ENCODE results near the gene UQCC5. TPM values are rescaled to one million over a fixed set of nuclear protein-coding genes. Genes with fewer than 3 reads are reported as not detected.

Gene UQCC5
- polyA plus RNA-seq, 1 donor from 2014 or later = 23.7 TPM

GRCh38 chr3:52554026-52554755 is 17.8 kb downstream of the UQCC5 start:
- H3K9me3 Mint-ChIP-seq = no peaks in the 10 kb centered on the region
- no peaks in the 10 kb centered on the region for H3K4me1 Mint-ChIP-seq
- no peaks in the 10 kb centered on the region for H3K36me3 Mint-ChIP-seq
- H3K27ac Mint-ChIP-seq = no peak overlapping the region
- no peak overlapping the region for H3K4me3 Mint-ChIP-seq
- no peaks in the 10 kb centered on the region for H3K27me3 Mint-ChIP-seq

DNA sequence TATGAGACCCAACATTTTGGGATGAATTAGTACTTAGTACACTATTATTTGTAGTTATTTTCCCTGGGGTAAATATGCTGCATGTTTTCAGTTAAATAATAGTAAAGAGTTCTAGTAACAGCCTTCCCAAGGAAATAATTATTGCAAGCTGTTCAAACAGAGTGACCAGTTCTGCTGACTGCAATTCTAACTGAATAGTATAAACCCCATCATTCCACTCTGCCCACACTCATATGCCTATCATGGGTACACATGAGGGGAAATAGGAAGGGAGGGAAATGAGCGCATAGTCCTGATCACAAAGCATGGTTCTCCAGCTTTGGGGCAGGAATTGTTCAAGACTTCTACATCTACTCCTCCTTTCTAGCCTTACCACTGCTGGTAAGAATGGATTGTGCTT is 18.7 kb downstream of the UQCC5 start:
- Mint-ChIP-seq H3K9me3 (no peaks in the 10 kb centered on the region), H3K4me1 (no peaks in the 10 kb centered on the region), H3K27ac (no peak overlapping the region), H3K27me3 (no peaks in the 10 kb centered on the region), H3K36me3 (peaks cover 1% of the 10 kb centered on the region), H3K4me3 (no peak overlapping the region)

- no peak overlapping the region for H3K27ac Mint-ChIP-seq
- no peaks in the 10 kb centered on the region for H3K27me3 Mint-ChIP-seq
- H3K4me3 Mint-ChIP-seq = no peak overlapping the region
- peaks cover 3% of the 10 kb centered on the region for H3K36me3 Mint-ChIP-seq
- no peaks in the 10 kb centered on the region for H3K9me3 Mint-ChIP-seq
- no peaks in the 10 kb centered on the region for H3K4me1 Mint-ChIP-seq
Measured at GRCh38 chr3:52557011-52557960, 20.9 kb downstream of the UQCC5 start.

DNA sequence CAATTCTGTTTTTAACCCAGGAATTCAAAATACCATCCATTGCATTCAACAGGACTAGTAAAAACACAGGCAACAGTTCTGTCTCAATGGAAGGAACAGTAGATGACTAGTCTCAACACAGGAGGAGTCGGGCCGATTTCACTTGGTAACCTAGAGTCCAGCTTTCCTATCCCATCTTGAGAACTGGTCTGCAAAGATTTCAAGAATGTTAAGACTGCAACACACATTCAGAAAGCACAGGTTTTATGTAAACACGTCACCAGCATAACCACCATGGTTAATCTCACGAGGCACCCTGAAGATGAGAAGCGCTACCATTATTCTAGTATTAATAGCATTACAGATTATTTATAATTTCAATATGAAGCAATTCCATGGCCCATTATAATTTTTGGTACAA is 22.0 kb downstream of the UQCC5 start:
- Mint-ChIP-seq H3K36me3 (peaks cover 5% of the 10 kb centered on the region), H3K4me1 (no peaks in the 10 kb centered on the region), H3K9me3 (no peaks in the 10 kb centered on the region), H3K27me3 (no peaks in the 10 kb centered on the region), H3K4me3 (no peak overlapping the region), H3K27ac (no peak overlapping the region)

GRCh38 chr3:52561028-52561747 is 24.8 kb downstream of the UQCC5 start:
- Mint-ChIP-seq H3K4me3 (no peak overlapping the region), H3K27me3 (no peaks in the 10 kb centered on the region), H3K27ac (peak overlapping the region in 1 of 3 donors; percentile 19)

DNA sequence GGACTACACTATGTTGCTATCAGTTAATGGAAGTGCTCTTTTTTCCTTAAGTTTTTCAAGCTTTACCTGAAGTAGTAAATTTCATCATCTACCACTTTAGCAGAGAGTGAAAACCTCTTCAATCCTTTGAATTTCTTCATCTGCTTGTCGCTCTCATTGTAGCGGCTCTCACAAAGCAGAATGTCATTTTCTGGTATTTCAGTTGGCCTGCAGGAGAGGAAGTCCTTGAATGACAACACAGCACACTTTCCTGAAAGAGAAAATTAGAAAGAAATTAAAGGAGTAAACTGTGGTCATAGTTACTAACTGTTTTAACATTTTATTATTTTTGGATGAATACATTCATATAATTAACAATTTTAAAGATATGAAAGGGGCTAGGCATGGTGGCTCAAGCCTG is 27.6 kb downstream of the UQCC5 start:
- H3K4me1 Mint-ChIP-seq = peaks cover 0 to 2% (median 0%) of the 10 kb centered on the region in 3 donors
- peaks cover 12% of the 10 kb centered on the region for H3K36me3 Mint-ChIP-seq
- no peaks in the 10 kb centered on the region for H3K27me3 Mint-ChIP-seq
- no peak overlapping the region for H3K27ac Mint-ChIP-seq
- H3K9me3 Mint-ChIP-seq = no peaks in the 10 kb centered on the region
- H3K4me3 Mint-ChIP-seq = no peak overlapping the region

More at GRCh38 chr3:52561028-52561747, 24.8 kb downstream of the UQCC5 start:
- peaks cover 8% of the 10 kb centered on the region for H3K36me3 Mint-ChIP-seq
- no peaks in the 10 kb centered on the region for H3K9me3 Mint-ChIP-seq
- no peaks in the 10 kb centered on the region for H3K4me1 Mint-ChIP-seq

GRCh38 chr3:52568069-52568468 is 31.7 kb downstream of the UQCC5 start:
- peaks cover 0 to 2% (median 0%) of the 10 kb centered on the region in 3 donors for H3K4me1 Mint-ChIP-seq
- H3K27ac Mint-ChIP-seq = peak overlapping the region in 1 of 3 donors; percentile 43
- H3K9me3 Mint-ChIP-seq = no peaks in the 10 kb centered on the region
- peaks cover 11% of the 10 kb centered on the region for H3K36me3 Mint-ChIP-seq
- H3K27me3 Mint-ChIP-seq = no peaks in the 10 kb centered on the region
- H3K4me3 Mint-ChIP-seq = no peak overlapping the region

GRCh38 chr3:52570076-52570475 is 33.7 kb downstream of the UQCC5 start:
- H3K4me3 Mint-ChIP-seq = no peak overlapping the region
- H3K27ac Mint-ChIP-seq = no peak overlapping the region
- H3K27me3 Mint-ChIP-seq = no peaks in the 10 kb centered on the region
- peaks cover 0 to 2% (median 0%) of the 10 kb centered on the region in 3 donors for H3K4me1 Mint-ChIP-seq
- H3K9me3 Mint-ChIP-seq = no peaks in the 10 kb centered on the region
- H3K36me3 Mint-ChIP-seq = peaks cover 8% of the 10 kb centered on the region

- Mint-ChIP-seq H3K27me3 (no peaks in the 10 kb centered on the region), H3K27ac (no peak overlapping the region), H3K36me3 (peaks cover 12% of the 10 kb centered on the region), H3K4me1 (peaks cover 0 to 2% (median 0%) of the 10 kb centered on the region in 3 donors), H3K4me3 (no peak overlapping the region), H3K9me3 (no peaks in the 10 kb centered on the region)
Measured at GRCh38 chr3:52572221-52572620, 35.8 kb downstream of the UQCC5 start.

- Mint-ChIP-seq H3K4me1 (no peaks in the 10 kb centered on the region), H3K4me3 (no peak overlapping the region), H3K36me3 (peaks cover 22% of the 10 kb centered on the region), H3K9me3 (no peaks in the 10 kb centered on the region), H3K27ac (no peak overlapping the region), H3K27me3 (no peaks in the 10 kb centered on the region)
Measured at GRCh38 chr3:52574056-52574965, 37.9 kb downstream of the UQCC5 start.

Other genes with a start within 250 kb of the UQCC5 start
- 7.4 TPM for gene GLYCTK, start 248.8 kb upstream of the UQCC5 start, polyA plus RNA-seq
- 1.1 TPM for gene DNAH1, start 220.3 kb upstream of the UQCC5 start, polyA plus RNA-seq
- gene BAP1, start 126.6 kb upstream of the UQCC5 start, polyA plus RNA-seq = 25.9 TPM
- gene PHF7, start 125.9 kb upstream of the UQCC5 start, polyA plus RNA-seq = 15.0 TPM
- 0.04 TPM for gene SEMA3G, start 91.5 kb upstream of the UQCC5 start, polyA plus RNA-seq
- not detected for gene TNNC1, start 82.6 kb upstream of the UQCC5 start, polyA plus RNA-seq
- gene NISCH, start 81.0 kb upstream of the UQCC5 start, polyA plus RNA-seq = 25.2 TPM
- not detected for gene STAB1, start 41.3 kb upstream of the UQCC5 start, polyA plus RNA-seq
- gene NT5DC2, start 2.7 kb upstream of the UQCC5 start, polyA plus RNA-seq = 1.4 TPM
- gene PBRM1, start 149.3 kb downstream of the UQCC5 start, polyA plus RNA-seq = 81.1 TPM
- gene GNL3, start 149.4 kb downstream of the UQCC5 start, polyA plus RNA-seq = 64.0 TPM
- 38.0 TPM for gene GLT8D1, start 169.2 kb downstream of the UQCC5 start, polyA plus RNA-seq
- gene SPCS1, start 169.5 kb downstream of the UQCC5 start, polyA plus RNA-seq = 326 TPM
- gene NEK4, start 234.3 kb downstream of the UQCC5 start, polyA plus RNA-seq = 11.3 TPM
- gene ITIH1, start 241.0 kb downstream of the UQCC5 start, polyA plus RNA-seq = not detected

All from IgD-negative memory B cell (primary cell).